NB4 (cell line): ENCODE data around the gene CNPPD1.

Source experiments
- DNase-seq: peaks from one replicate; pipeline ENCODE4 v3.0.0; 2010; ENCODE audit warnings: low read depth
- H3K4me3 ChIP-seq: one replicate; pipeline ENCODE4 v1.5.1; 2011; ENCODE audit warnings: mild to moderate bottlenecking, low read depth, low read length, moderate library complexity
- MYC ChIP-seq: IDR thresholded peaks from 2 replicates; pipeline ENCODE4 v1.6.1; 2011; ENCODE audit warnings: low read depth, low read length
- POLR2A ChIP-seq: IDR thresholded peaks from 2 replicates; pipeline ENCODE4 v1.6.1; 2011; ENCODE audit warnings: mild to moderate bottlenecking; ENCODE audit not compliant: insufficient read length; ENCODE audit errors: extremely low read depth
- TF ChIP-seq, protein P1 (sequence below): IDR thresholded peaks from one replicate; pipeline ENCODE4 v1.5.1; 2012; ENCODE audit warnings: low read depth, low read length
- TF ChIP-seq, protein P2 (sequence below): IDR thresholded peaks from 2 replicates; pipeline ENCODE4 v1.6.1; 2011; ENCODE audit warnings: low read depth, low read length

CNPPD1 gene

DNA sequence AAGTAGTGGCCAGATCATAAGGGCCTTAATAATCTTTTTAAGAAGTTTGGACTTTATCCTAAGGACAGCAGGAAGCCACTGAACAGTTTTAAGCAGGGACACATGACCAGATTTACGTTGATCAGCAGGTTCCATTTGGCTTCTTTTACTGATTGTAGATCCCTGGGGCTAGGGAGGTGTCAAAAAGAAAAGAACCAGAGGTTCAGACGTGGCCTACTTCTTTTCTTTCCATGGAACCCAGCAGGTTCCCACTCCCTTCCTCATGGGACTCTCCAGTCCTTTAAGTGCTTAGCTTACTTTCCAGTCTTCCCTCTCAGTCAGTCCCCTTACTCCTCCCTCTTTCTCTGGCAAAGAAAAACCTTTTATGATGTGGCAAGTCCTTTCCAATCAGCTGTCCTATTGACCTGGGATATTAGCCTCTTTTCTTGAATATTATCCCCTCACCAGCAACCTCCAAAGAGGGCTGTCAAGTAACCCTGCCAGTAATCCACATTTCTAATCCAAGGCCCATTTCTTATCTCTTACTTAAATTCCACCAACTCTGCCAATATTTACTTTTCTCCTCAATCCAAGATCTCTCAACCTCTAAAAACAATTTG lies 49.6 kb downstream of the CNPPD1 start:
- no peak for DNase-seq
- TF ChIP-seq POLR2A (no peak), MYC (no peak)
- TF ChIP-seq, protein P1, sequence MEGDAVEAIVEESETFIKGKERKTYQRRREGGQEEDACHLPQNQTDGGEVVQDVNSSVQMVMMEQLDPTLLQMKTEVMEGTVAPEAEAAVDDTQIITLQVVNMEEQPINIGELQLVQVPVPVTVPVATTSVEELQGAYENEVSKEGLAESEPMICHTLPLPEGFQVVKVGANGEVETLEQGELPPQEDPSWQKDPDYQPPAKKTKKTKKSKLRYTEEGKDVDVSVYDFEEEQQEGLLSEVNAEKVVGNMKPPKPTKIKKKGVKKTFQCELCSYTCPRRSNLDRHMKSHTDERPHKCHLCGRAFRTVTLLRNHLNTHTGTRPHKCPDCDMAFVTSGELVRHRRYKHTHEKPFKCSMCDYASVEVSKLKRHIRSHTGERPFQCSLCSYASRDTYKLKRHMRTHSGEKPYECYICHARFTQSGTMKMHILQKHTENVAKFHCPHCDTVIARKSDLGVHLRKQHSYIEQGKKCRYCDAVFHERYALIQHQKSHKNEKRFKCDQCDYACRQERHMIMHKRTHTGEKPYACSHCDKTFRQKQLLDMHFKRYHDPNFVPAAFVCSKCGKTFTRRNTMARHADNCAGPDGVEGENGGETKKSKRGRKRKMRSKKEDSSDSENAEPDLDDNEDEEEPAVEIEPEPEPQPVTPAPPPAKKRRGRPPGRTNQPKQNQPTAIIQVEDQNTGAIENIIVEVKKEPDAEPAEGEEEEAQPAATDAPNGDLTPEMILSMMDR, result no peak
- TF ChIP-seq, protein P2, sequence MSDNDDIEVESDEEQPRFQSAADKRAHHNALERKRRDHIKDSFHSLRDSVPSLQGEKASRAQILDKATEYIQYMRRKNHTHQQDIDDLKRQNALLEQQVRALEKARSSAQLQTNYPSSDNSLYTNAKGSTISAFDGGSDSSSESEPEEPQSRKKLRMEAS, result no peak
- no peak overlapping the region for H3K4me3 ChIP-seq

DNA sequence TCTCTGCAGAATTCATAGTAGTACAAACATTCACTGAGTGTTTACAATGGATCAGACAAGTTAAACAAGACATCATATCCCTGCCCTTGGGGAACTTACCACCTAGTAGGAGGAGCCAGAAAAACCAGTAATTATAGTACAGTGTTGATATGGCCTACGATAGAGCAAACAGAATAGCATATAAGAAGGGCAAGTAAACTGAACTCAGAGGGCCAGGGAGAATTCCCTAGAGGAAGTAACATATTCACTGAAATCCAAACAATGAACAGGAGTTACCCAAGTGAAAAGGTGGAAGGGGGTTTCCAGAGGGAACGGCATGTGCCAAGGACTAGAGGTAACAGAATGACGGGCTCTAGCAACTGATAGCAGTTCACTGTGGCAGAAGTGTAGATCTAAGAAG lies 50.2 kb downstream of the CNPPD1 start:
- TF ChIP-seq, protein P1, result no peak
- TF ChIP-seq, protein P2, result no peak
- no peak for TF ChIP-seq POLR2A
- no peak for TF ChIP-seq MYC
- no peak overlapping the region for H3K4me3 ChIP-seq
- DNase-seq, result no peak

DNA sequence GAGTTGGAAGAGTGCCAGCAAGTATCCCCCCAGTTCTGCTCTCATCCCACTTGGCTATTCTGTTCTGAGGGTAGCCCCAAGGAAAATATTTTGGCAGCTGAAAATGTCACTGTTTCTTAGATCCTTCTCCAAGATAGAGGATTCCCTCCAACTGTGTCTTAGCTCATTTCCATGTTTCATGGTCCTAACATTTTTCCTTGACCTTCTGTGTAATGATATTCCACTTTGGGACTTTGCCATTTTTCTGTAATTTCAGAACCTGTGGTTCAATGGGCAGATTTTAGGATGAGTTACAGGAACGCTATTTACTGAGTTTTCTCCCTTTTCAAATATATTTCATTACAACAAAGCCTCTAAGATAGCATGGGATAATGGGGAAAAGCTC lies 50.8 kb downstream of the CNPPD1 start:
- TF ChIP-seq, protein P1, result no peak
- no peak for DNase-seq
- no peak overlapping the region for H3K4me3 ChIP-seq

DNA sequence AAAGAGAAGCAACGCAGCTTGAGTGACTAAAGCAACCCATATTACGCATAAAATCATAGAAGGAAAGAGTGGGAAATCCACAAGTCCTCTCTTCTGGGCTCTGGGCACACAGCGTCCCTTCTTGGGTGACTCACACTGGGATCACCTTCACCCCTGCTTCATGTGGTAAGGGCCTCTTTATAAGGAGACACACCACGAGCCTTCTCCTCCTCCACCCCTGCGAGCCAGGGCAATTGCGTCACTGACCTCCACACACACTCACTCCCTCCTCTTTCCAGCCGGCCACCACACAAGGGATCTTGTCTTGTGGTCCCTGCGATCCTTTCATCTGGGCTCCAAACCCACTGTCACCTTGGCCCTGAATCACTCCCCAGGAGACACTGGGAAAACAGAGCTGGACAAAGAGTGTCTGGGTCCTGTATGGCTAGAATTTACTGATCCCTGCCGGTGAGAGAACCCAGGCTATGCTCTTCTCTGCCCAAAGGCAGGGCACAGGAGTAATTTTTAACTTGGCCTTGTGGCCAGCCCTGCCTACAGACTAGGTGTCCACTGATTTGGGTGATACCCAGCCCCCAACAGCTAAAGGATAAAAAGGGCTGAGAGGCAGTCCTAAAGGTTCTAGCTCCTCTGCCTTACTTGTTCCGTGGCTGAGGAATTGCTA lies 51.4 kb downstream of the CNPPD1 start:
- no peak overlapping the region for H3K4me3 ChIP-seq
- TF ChIP-seq POLR2A, result no peak
- TF ChIP-seq, protein P2, result 0 out of 2 replicates have a peak, but pooled peaks have one; percentile 12
- TF ChIP-seq, protein P1, result no peak
- peak; percentile 19; the same call in 1 of the 2 replicates for TF ChIP-seq MYC
- peak; percentile 88 for DNase-seq

DNA sequence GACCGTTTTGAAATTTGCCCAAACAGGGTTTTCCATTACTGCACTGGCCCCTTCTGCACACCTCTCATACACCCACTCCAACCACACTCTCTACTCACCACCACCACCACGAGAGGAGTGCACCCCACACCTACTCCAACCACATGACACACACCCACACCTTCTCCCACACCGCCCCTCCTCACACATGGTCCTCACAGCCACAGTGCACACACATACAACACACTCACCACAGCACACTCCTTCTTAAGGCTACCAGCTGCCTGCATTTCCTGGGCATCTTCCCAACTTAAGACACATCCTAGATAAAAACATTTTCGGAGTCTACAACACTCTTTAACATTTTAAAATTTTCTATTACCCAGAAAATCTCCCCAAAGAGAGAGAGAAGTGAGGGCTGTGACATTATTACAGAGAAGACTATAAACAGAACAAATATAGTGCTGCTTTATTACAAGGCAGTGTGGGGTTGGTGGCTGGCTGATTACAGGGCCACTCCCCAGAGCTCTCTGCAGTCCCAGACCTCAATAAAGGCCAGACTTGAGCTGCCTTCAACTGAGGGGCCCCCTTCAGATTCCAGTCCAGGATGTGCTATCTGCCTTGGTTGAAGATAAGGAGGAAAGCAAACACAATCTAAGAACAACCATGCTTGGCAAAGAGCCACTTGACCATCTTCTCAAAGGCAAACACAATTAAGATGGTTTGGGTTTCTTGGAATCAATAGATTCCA lies 52.2 kb downstream of the CNPPD1 start:
- peak; percentile 39 for DNase-seq
- TF ChIP-seq, protein P2, result no peak
- TF ChIP-seq MYC (no peak), POLR2A (no peak)
- TF ChIP-seq, protein P1, result no peak
- no peak overlapping the region for H3K4me3 ChIP-seq
